ES-I3 (cell line): ENCODE data around the gene GCDH.

ENCODE experiments used
- H3K36me3 ChIP-seq: 2 replicates; pipeline ENCODE4 v1.6.1; 2013; ENCODE audit warnings: mild to moderate bottlenecking, low read length, control low read depth, moderate library complexity; ENCODE audit not compliant: insufficient read depth
- H3K4me1 ChIP-seq: 2 replicates; pipeline ENCODE4 v1.6.1; 2013; ENCODE audit warnings: mild to moderate bottlenecking, control low read depth, low read length; ENCODE audit not compliant: insufficient read depth
- H3K9ac ChIP-seq: 2 replicates; pipeline ENCODE4 v1.6.1; 2013; ENCODE audit warnings: low read depth, mild to moderate bottlenecking, low read length, moderate library complexity
- H3K9me3 ChIP-seq: 2 replicates; pipeline ENCODE4 v1.6.1; 2013; ENCODE audit warnings: mild to moderate bottlenecking, low read length, moderate library complexity; ENCODE audit not compliant: control insufficient read depth, insufficient read depth

GCDH gene

DNA sequence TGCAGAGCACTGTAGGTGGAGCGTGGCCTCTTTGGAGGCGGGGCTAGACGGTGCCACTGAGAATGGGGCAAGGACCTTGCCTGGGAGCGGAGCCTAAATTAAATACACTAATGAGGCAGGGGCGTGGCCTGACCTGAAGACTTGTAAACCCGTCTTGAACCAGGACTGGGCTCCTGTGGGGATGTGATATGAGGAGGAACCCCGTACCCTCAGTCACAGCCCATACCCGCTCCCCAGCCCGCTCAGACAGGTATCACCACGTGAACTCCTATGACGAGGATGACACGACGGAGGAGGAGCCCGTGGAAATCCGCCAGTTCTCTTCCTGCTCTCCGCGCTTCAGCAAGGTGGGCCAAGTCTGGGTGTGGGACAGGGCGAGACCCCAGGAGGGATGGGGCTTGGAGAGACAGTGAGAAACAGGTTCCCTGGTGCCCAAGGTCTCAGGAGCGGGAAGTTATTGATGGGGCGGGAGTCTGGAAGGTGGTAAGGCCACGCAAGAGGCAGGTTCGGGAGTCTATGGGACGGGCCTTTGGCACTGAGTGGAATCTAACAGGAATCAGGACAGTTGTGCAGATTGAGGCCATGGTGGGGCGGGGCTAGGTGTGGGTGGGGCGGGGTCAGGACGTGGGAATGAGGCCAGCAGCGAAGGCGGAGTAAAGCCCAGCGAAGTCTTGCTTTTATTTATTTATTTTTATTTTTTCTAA, 24.4 kb upstream of the GCDH start:
- Histone ChIP-seq H3K36me3 (no peaks in the 10 kb centered on the region), H3K9me3 (no peaks in the 10 kb centered on the region), H3K4me1 (peaks cover 7% of the 10 kb centered on the region; the same call in 1 of the 2 replicates), H3K9ac (peak overlapping the region; percentile 48; the same call in 1 of the 2 replicates)

DNA sequence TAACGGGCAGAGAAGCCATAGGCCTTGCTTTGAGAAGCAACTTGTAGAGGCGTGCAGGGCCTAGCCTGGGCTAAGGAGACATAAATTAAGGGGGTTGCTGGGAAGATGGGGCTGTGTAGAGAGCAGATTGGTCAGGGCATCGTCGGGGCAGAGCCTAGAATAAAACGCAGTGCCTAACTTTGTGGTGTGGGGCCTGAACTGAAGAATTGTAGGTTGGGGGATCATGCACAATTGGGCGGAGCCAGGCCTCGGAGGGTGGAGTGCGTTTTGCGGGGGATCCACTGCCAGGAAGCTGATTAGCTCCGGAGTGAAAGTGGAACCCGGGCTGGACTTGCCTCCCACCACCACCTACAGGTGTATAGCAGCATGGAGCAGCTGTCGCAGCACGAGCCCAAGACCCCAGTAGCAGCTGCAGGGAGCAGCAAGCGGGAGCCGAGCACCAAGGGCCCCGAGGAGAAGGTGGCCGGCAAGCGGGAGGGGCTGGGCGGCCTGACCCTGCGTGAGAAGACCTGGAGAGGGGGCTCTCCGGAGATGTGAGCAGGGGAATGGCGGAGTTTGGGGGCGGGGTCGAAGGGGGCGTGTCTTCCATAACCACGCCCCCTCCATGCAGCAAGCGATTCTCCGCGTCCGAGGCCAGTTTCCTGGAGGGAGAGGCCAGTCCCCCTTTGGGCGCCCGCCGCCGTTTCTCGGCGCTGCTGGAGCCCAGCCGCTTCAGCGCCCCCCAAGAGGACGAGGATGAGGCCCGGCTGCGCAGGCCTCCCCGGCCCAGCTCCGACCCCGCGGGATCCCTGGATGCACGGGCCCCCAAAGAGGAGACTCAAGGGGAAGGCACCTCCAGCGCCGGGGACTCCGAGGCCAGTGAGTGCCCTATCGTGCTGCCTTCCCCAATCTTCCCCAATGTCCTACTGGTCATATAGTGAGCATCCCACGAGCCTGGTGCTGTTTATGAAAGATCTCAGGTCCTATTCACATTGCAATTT, 23.6 kb upstream of the GCDH start:
- H3K36me3 ChIP-seq, result no peaks in the 10 kb centered on the region
- no peaks in the 10 kb centered on the region for H3K9me3 ChIP-seq
- H3K4me1 ChIP-seq, result peaks cover 7% of the 10 kb centered on the region; the same call in 1 of the 2 replicates
- H3K9ac ChIP-seq, result peak overlapping the region; percentile 48

DNA sequence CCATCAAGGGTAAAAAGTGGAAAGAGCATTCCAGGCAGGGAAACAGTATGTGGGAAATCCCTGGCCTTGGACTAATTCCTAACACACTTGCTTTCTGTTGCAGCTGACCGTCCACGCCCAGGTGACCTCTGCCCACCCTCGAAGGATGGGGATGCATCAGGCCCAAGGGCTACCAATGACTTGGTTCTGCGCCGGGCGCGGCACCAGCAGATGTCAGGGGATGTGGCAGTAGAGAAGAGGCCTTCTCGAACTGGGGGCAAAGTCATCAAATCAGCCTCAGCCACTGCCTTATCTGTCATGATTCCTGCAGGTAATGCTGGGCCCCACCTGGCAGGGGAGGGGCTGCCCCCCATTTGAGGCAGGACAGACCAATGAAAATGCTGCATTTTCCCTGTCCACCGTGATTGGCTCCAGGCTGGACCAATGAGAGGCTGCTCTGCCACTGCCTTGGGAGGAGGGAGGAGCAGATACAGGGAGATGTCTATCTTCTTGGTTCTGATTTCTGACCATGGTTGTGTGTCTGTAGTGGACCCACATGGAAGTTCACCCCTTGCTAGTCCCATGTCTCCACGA, 22.3 kb upstream of the GCDH start:
- Histone ChIP-seq H3K36me3 (no peaks in the 10 kb centered on the region), H3K9me3 (no peaks in the 10 kb centered on the region), H3K9ac (no peak overlapping the region), H3K4me1 (peaks cover 7% of the 10 kb centered on the region; the same call in 1 of the 2 replicates)

DNA sequence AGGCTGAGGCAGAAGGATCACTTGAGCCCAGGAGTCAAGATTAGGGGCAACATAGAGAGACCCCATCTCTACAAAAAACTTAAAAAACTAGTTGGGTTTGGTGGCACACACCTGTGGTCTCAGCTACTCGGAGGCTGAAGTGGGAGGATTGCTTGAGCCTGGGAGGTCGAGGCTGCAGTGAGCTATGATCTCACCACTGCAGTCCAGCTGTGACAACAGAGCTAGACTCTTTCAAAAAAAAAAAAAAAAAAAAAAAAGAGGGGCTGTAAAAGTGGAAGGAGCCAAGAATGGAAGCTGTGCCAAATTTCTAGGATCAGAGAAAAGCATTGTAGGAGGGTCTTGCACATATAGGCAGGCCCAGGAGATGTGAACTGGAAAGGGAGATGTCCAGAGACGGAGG, 19.3 kb upstream of the GCDH start:
- no peaks in the 10 kb centered on the region for H3K9me3 ChIP-seq
- H3K4me1 ChIP-seq, result no peaks in the 10 kb centered on the region
- no peaks in the 10 kb centered on the region for H3K36me3 ChIP-seq
- H3K9ac ChIP-seq, result no peak overlapping the region

DNA sequence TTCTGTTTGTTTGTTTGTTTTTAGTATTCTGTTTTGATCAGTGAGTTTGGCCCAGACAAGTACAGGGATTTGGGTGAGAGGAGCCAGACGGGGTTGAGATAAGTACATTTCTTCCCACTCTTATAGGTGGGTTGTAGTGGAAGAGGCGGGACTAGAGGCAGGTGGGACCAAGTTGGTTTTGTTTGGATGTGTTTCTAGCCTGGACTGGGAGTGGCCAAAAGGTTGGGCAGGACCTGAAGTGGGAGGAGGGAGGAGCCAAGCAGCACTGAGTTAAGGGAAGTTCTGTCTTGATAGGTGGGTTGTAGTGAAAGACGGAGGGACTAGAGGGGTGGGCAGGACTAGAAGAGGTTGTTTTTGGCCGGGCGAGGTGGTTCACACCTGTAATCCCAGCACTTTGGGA, 18.7 kb upstream of the GCDH start:
- Histone ChIP-seq H3K36me3 (no peaks in the 10 kb centered on the region), H3K4me1 (no peaks in the 10 kb centered on the region)

DNA sequence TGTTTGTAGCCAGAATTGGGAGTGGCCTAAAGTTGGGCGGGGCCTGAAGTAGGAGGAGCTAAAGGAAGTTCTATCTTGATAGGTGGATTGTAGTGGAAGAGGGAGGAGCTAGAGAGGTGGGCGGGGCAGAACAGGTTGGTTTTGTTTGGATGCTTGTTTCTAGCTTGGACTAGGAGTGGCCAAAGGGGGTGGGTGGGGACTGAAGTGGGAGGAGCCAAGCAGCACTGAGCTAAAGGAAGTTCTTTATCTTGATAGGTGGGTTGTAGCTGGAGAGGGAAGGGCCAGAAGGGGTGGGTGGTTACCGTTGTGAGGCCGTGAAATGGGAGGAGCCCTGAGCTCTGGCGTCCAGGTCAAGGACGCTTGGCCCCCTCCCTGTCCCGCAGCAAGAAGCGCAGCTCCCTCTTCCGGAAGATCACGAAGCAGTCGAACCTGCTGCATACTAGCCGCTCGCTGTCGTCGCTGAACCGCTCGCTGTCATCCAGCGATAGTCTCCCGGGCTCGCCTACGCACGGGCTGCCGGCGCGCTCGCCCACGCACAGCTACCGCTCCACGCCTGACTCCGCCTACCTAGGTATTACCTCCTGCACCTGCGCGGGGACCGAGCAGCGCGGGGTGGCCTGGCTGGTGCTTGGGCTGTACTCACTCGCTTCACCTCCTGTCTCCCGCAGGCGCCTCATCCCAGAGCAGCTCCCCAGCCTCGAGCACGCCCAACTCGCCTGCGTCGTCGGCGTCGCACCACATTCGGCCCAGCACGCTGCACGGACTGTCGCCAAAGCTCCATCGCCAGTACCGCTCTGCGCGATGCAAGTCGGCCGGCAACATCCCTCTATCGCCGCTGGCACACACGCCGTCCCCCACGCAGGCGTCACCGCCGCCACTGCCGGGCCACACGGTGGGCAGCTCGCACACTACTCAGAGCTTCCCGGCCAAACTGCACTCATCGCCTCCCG, 17.7 kb upstream of the GCDH start:
- Histone ChIP-seq H3K9ac (peak overlapping the region; percentile 29; the same call in 1 of the 2 replicates), H3K4me1 (no peaks in the 10 kb centered on the region), H3K9me3 (no peaks in the 10 kb centered on the region), H3K36me3 (no peaks in the 10 kb centered on the region)

More for the DNA sequence above, 18.7 kb upstream of the GCDH start:
- Histone ChIP-seq H3K9ac (no peak overlapping the region), H3K9me3 (no peaks in the 10 kb centered on the region)

DNA sequence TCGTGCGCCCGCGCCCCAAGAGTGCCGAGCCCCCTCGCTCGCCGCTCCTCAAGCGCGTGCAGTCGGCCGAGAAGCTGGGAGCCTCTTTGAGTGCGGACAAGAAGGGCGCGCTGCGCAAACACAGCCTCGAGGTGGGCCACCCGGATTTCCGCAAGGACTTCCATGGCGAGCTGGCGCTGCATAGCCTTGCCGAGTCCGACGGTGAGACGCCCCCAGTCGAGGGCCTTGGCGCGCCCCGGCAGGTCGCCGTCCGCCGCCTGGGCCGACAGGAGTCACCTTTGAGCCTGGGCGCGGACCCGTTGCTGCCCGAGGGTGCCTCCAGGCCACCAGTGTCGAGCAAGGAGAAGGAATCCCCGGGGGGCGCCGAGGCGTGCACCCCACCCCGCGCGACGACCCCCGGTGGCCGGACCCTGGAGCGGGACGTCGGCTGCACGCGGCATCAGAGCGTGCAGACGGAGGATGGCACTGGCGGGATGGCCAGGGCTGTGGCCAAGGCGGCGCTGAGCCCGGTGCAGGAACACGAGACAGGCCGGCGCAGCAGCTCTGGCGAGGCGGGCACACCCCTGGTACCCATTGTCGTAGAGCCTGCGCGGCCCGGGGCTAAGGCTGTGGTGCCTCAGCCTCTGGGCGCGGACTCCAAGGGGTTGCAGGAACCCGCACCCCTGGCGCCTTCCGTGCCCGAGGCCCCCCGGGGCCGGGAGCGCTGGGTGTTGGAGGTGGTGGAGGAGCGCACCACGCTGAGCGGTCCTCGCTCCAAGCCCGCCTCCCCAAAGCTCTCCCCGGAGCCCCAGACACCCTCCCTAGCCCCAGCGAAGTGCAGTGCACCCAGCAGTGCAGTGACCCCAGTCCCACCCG, 16.8 kb upstream of the GCDH start:
- H3K9me3 ChIP-seq, result no peaks in the 10 kb centered on the region
- H3K36me3 ChIP-seq, result no peaks in the 10 kb centered on the region
- peak overlapping the region; percentile 29; the same call in 1 of the 2 replicates for H3K9ac ChIP-seq
- H3K4me1 ChIP-seq, result no peaks in the 10 kb centered on the region

DNA sequence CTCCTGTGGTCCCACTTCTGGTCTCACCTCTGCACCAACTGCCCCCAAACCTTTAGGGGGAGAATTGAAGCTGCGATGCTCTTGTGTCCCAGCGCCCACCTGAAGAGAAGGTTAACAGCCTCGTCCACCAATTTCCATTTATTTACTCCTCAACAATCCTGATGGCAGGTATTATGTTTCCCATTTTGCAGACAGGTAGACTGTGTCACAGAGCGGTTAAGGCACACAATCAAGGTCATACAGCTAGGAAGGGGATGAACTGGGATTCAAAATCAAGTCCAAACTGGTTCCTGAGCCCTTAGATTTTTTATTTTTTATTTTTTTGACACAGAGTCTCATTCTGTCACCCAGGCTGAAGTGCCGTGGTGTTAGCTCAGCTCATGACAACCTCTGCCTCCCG, 15.9 kb upstream of the GCDH start:
- H3K36me3 ChIP-seq, result no peaks in the 10 kb centered on the region
- no peak overlapping the region for H3K9ac ChIP-seq
- no peaks in the 10 kb centered on the region for H3K9me3 ChIP-seq
- no peaks in the 10 kb centered on the region for H3K4me1 ChIP-seq

DNA sequence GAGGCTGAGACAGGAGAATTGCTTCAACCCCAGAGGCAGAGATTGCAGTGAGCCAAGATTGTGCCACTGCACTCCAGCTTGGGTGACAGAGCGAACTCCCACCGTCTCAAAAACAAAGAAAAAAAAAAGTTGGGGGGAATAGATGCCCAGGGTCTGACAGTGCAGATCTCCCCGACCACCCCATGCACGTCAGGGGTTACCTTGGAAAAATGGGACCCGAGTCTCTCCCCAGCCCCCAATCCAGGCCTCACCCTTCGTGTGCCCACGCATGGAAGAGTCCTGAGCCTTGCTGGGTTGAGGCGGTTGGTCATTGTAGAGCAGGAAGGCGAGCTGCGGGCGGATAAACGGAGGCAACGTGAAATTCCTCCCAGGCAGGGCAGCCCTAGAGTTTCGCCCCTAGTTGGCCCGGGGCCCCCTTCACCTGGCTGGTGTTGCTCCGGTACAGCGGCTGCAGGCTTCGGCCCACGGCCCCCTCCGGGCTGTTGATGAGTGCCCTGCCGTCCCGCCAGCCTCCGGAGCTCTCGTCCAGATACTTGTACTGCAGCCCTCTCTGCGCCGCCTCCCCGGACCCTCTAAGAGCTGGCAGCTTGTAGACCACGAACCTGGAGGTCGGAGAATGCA, 10.3 kb upstream of the GCDH start:
- Histone ChIP-seq H3K4me1 (no peaks in the 10 kb centered on the region), H3K36me3 (no peaks in the 10 kb centered on the region), H3K9me3 (peaks cover 4% of the 10 kb centered on the region; the same call in 1 of the 2 replicates), H3K9ac (peak overlapping the region; percentile 74)

DNA sequence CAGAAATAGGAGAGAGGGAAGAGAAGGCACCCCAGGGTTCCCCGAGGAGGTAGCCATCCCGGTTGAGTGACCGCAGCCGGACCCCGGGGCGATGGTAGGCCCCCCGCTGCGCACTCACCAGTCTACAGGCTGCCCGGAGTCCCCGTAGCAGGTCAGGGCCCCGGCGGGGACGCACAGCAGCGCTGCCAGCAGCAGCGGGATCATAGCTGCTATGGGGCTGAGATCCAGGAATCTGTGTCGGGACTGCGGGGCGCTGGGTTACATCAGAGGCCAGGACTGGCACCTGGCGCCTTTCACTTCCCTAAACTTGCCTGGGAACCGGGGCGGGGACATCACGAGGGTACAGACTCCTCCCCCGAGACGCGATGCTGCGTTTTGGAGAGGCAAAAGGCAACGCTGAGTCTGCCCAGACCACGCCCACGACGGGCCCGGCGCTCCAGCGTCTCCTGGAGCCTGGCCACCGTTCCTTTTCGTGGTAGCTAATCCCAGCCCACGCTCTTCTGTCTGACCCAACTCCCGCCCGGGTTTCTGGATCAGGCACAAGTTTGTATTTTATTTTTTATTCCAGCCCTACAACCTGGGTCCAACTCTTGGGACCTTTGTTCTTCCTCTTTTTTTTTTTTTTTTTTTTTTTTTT, 9.7 kb upstream of the GCDH start, which contains the start of gene DNASE2:
TSS of gene DNASE2 (minus strand) at position 278 of the 637 bp plus-strand sequence. CDS start at position 204, 74 bp downstream.
- no peaks in the 10 kb centered on the region for H3K36me3 ChIP-seq
- peak within 1 kb of the TSS; percentile 74 for H3K9ac ChIP-seq
- peaks cover 4% of the 10 kb centered on the region; the same call in 1 of the 2 replicates for H3K9me3 ChIP-seq
- no peaks in the 10 kb centered on the region for H3K4me1 ChIP-seq

DNA sequence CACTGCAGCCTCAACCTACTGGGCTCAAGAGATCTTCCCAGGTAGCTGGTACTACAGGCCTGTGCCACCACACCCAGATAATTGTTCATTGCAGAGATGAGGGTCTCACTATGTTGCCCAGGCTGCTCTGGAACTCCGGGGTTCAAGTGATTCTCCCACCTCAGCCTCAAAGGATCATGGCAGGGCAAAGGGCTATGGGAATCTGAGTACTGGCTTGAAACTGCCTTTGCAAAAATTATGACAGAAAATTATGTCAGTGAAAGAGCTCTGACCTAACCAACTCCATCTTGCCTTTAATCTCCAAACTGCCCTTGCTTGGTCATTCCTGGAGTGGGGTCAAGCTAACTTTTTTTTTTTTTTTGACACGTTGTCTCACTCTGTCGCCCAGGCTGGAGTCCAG, 8.4 kb upstream of the GCDH start:
- peaks cover 4% of the 10 kb centered on the region; the same call in 1 of the 2 replicates for H3K9me3 ChIP-seq
- no peak overlapping the region for H3K9ac ChIP-seq
- no peaks in the 10 kb centered on the region for H3K36me3 ChIP-seq
- H3K4me1 ChIP-seq, result no peaks in the 10 kb centered on the region

DNA sequence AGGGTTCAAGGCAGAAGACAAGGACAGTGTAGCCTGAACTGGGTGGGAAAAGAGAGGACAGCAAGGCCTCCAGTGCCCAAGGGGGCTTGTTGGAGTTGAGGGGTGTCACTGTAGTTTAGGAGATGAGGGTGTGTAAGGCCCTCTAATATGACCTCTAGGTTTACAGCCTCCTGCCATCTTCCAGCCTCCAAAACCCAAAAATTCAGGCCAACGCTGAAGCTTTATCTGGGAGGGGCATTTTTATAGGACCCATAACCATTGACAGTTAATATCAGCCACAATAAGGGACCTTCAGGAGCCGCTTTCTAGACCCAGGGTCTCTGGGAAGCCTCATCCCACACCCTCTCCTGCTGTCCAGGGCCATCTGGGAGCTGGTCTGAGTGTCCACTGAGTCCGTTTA, 6.8 kb upstream of the GCDH start:
- H3K9me3 ChIP-seq, result peaks cover 4% of the 10 kb centered on the region; the same call in 1 of the 2 replicates
- no peak overlapping the region for H3K9ac ChIP-seq
- no peaks in the 10 kb centered on the region for H3K36me3 ChIP-seq
- no peaks in the 10 kb centered on the region for H3K4me1 ChIP-seq
